H9 (cell line): ENCODE results near the gene ADORA1. TPM values are rescaled to one million over a fixed set of nuclear protein-coding genes. Genes with fewer than 3 reads are reported as not detected.
A peak's percentile ranks its signal among the peaks of the same experiment; 100 is the strongest.

Experiments
- DNase-seq: peaks from one replicate; pipeline ENCODE4 v3.0.0-alpha.2; 2017
- H2AFZ ChIP-seq: one replicate; pipeline ENCODE4 v1.6.1; 2013; ENCODE audit warnings: mild to moderate bottlenecking, low read length, control low read depth, moderate library complexity
- H2AK5ac ChIP-seq: 2 replicates; pipeline ENCODE4 v1.6.1; 2013; ENCODE audit warnings: low read length, control low read depth, mixed read lengths; ENCODE audit not compliant: insufficient read length
- H2BK120ac ChIP-seq: one replicate; pipeline ENCODE4 v1.6.1; 2013; ENCODE audit warnings: low read depth, mild to moderate bottlenecking, low read length, control low read depth, inconsistent platforms; ENCODE audit not compliant: poor library complexity, severe bottlenecking
- H2BK12ac ChIP-seq: 2 replicates; pipeline ENCODE4 v1.6.1; 2013; ENCODE audit warnings: low read length, control low read depth, mixed read lengths, low read depth; ENCODE audit not compliant: insufficient read length
- H2BK15ac ChIP-seq: 2 replicates; pipeline ENCODE4 v1.6.1; 2013; ENCODE audit warnings: low read depth, low read length, control low read depth
- H2BK20ac ChIP-seq: one replicate; pipeline ENCODE4 v1.6.1; 2013; ENCODE audit warnings: low read depth, mild to moderate bottlenecking, low read length, control low read depth, inconsistent platforms; ENCODE audit not compliant: poor library complexity, severe bottlenecking
- H2BK5ac ChIP-seq: 2 replicates; pipeline ENCODE4 v1.6.1; 2013; ENCODE audit warnings: low read length, control low read depth, mixed read lengths; ENCODE audit not compliant: insufficient read length
- H3K14ac ChIP-seq: 2 replicates; pipeline ENCODE4 v1.6.1; 2013; ENCODE audit warnings: low read length, control low read depth; ENCODE audit not compliant: insufficient read depth
- H3K18ac ChIP-seq: 2 replicates; pipeline ENCODE4 v1.6.1; 2013; ENCODE audit warnings: low read depth, mild to moderate bottlenecking, mixed read lengths, low read length, control low read depth; ENCODE audit not compliant: insufficient read length
- H3K23ac ChIP-seq: 2 replicates; pipeline ENCODE4 v1.6.1; 2013; ENCODE audit warnings: low read length, control low read depth, mixed read lengths, low read depth; ENCODE audit not compliant: insufficient read length
- H3K23me2 ChIP-seq: 2 replicates; pipeline ENCODE4 v1.6.1; 2013; ENCODE audit warnings: low read depth, mild to moderate bottlenecking, mixed read lengths, low read length, control low read depth; ENCODE audit not compliant: insufficient read length, poor library complexity, severe bottlenecking
- H3K27ac ChIP-seq: 2 replicates; pipeline ENCODE4 v1.5.1; 2013; ENCODE audit warnings: low read length, control low read depth, mixed read lengths, low read depth; ENCODE audit not compliant: insufficient read length
- H3K27me3 ChIP-seq: 2 replicates; pipeline ENCODE4 v1.6.1; 2013; ENCODE audit warnings: low read length, control low read depth, inconsistent platforms; ENCODE audit not compliant: insufficient read depth
- H3K4ac ChIP-seq: 2 replicates; pipeline ENCODE4 v1.6.1; 2013; ENCODE audit warnings: low read depth, mild to moderate bottlenecking, control low read depth, inconsistent platforms, low read length, moderate library complexity
- H3K4me1 ChIP-seq: 2 replicates; pipeline ENCODE4 v1.6.1; 2013; ENCODE audit warnings: low read length, control low read depth, inconsistent platforms; ENCODE audit not compliant: insufficient read depth
- H3K4me2 ChIP-seq: 2 replicates; pipeline ENCODE4 v1.6.1; 2013; ENCODE audit warnings: low read length, control low read depth, mixed read lengths; ENCODE audit not compliant: insufficient read length, insufficient read depth
- H3K56ac ChIP-seq: 2 replicates; pipeline ENCODE4 v1.6.1; 2013; ENCODE audit warnings: low read depth, mild to moderate bottlenecking, mixed read lengths, low read length, control low read depth; ENCODE audit not compliant: insufficient read length
- H3K79me1 ChIP-seq: 2 replicates; pipeline ENCODE4 v1.6.1; 2013; ENCODE audit warnings: low read depth, mild to moderate bottlenecking, moderate library complexity, low read length, control low read depth, inconsistent platforms; ENCODE audit not compliant: insufficient read depth, poor library complexity, severe bottlenecking
- H3K79me2 ChIP-seq: 2 replicates; pipeline ENCODE4 v1.6.1; 2013; ENCODE audit warnings: low read length, control low read depth, inconsistent platforms; ENCODE audit not compliant: insufficient read depth
- H3K9ac ChIP-seq: 2 replicates; pipeline ENCODE4 v1.6.1; 2013; ENCODE audit warnings: low read length, control low read depth, mixed read lengths; ENCODE audit not compliant: insufficient read length; ENCODE audit errors: extremely low read depth
- H3K9me3 ChIP-seq: one replicate; pipeline ENCODE4 v1.6.1; 2013; ENCODE audit warnings: low read depth, low read length, inconsistent platforms; ENCODE audit not compliant: control insufficient read depth
- H3T11ph ChIP-seq: one replicate; pipeline ENCODE4 v1.6.1; 2013; ENCODE audit warnings: mild to moderate bottlenecking, low read length, control low read depth, inconsistent platforms
- H4K20me1 ChIP-seq: one replicate; pipeline ENCODE4 v1.6.1; 2013; ENCODE audit not compliant: control insufficient read depth, insufficient read length, insufficient read depth
- H4K5ac ChIP-seq: 2 replicates; pipeline ENCODE4 v1.6.1; 2013; ENCODE audit warnings: low read depth, mild to moderate bottlenecking, mixed read lengths, low read length, control low read depth; ENCODE audit not compliant: insufficient read length
- H4K8ac ChIP-seq: replicated peaks from 2 replicates; pipeline ENCODE4 v1.6.1; 2013; ENCODE audit warnings: low read length, control low read depth, mixed read lengths, low read depth; ENCODE audit not compliant: insufficient read length
- H4K91ac ChIP-seq: 2 replicates; pipeline ENCODE4 v1.6.1; 2013; ENCODE audit warnings: low read depth, mild to moderate bottlenecking, moderate library complexity, mixed read lengths, low read length, control low read depth; ENCODE audit not compliant: insufficient read length
- H3K27ac Mint-ChIP-seq, 3 experiments: 2 replicates in 2 of 3; 3 replicates in 1 of 3; pipeline ENCODE4 v1.8.0; 2020 to 2021; ENCODE audit warnings: mixed read lengths in 3 of 3, mild to moderate bottlenecking in 1 of 3, moderate library complexity in 1 of 3
- H3K27me3 Mint-ChIP-seq: 2 replicates; pipeline ENCODE4 v1.8.0; 2021; ENCODE audit warnings: low read depth, mild to moderate bottlenecking, moderate library complexity, mixed read lengths
- H3K36me3 Mint-ChIP-seq, 3 experiments: 2 replicates in 2 of 3; 3 replicates in 1 of 3; pipeline ENCODE4 v1.8.0; 2020 to 2021; ENCODE audit warnings: low read depth in 3 of 3, mixed read lengths in 3 of 3; ENCODE audit not compliant: insufficient read depth in 1 of 3
- H3K4me1 Mint-ChIP-seq, 2 experiments: 2 replicates each; pipeline ENCODE4 v1.8.0; 2020; ENCODE audit warnings: mixed read lengths in 2 of 2
- H3K4me3 Mint-ChIP-seq, 2 experiments: 2 replicates in 1 of 2; 3 replicates in 1 of 2; pipeline ENCODE4 v1.8.0; 2020 to 2021; ENCODE audit warnings: mild to moderate bottlenecking in 2 of 2, mixed read lengths in 2 of 2, moderate library complexity in 1 of 2
- H3K9me3 Mint-ChIP-seq, 2 experiments: 2 replicates in 1 of 2; 3 replicates in 1 of 2; pipeline ENCODE4 v1.8.0; 2020; ENCODE audit warnings: mild to moderate bottlenecking in 2 of 2, mixed read lengths in 2 of 2, moderate library complexity in 1 of 2
- CTCF ChIP-seq: fragments of 200-600 bp; sonication (generic); conservative IDR thresholded peaks from 3 replicates; pipeline ENCODE4 v1.8.0; 2021; ENCODE audit warnings: antibody characterized with exemption, mild to moderate bottlenecking
- WGBS: extraction: QIAGEN DNeasy Blood & Tissue Kit; methylation state at CpG from one replicate; pipeline ENCODE4 v1.1.7; 2013; ENCODE audit warnings: missing lambda C conversion rate, low lambda C conversion rate, mixed read lengths; ENCODE audit not compliant: insufficient read length; ENCODE audit errors: extremely low coverage; 5-methylcytosine and 5-hydroxymethylcytosine counted together
- total RNA-seq: library from RNA; stranded (reverse); gene quantifications from 2 replicates; pipeline ENCODE4 v1.2.1, GENCODE V29; 2021

Gene ADORA1
- total RNA-seq, 1 experiment from 2014 or later: 1.3 TPM

GRCh38 chr1:203129501-203130231 lies 2.1 kb downstream of the ADORA1 start:
- Histone ChIP-seq H3K23ac (no peak overlapping the region), H2BK12ac (no peak overlapping the region), H3K4me2 (no peak overlapping the region), H3K27ac (no peak overlapping the region), H3K79me2 (no peaks in the 10 kb centered on the region), H3K9ac (no peak overlapping the region), H2BK20ac (no peak overlapping the region), H2AK5ac (no peak overlapping the region), H2BK15ac (no peak overlapping the region), H3K4me1 (peaks cover 2% of the 10 kb centered on the region; the same call in 1 of the 2 replicates), H3K27me3 (no peaks in the 10 kb centered on the region; the same call in 1 of the 2 replicates), H2BK5ac (no peak overlapping the region), H2AFZ (no peak overlapping the region), H3K56ac (no peak overlapping the region), H3K4ac (no peak overlapping the region), H3T11ph (no peak overlapping the region), H4K20me1 (no peaks in the 10 kb centered on the region), H3K79me1 (no peaks in the 10 kb centered on the region), H4K8ac (no peak overlapping the region), H3K14ac (no peak overlapping the region), H4K5ac (no peak overlapping the region), H4K91ac (no peak overlapping the region), H3K9me3 (no peaks in the 10 kb centered on the region), H3K18ac (no peak overlapping the region), H2BK120ac (no peak overlapping the region), H3K23me2 (peaks cover 7% of the 10 kb centered on the region)
- DNase-seq: peak; percentile 23
- Mint-ChIP-seq H3K4me3 (no peak overlapping the region), H3K27ac (no peak overlapping the region), H3K27me3 (peaks cover 53% of the 10 kb centered on the region), H3K9me3 (no peaks in the 10 kb centered on the region; a peak in 1 of 5 replicates), H3K36me3 (no peaks in the 10 kb centered on the region), H3K4me1 (peaks cover 34 to 44% of the 10 kb centered on the region in 2 experiments)
- no CpG with 5 or more reads among the region's 7 CpGs for WGBS
- no peak for TF ChIP-seq CTCF
